WI38 (cell line): Measurements from ENCODE around the gene DUS4L.

Experiments used
- H3K4me3 ChIP-seq: 2 replicates; pipeline ENCODE4 v1.5.1; 2011; ENCODE audit warnings: low read depth, mild to moderate bottlenecking, control low read depth, low read length
- TF ChIP-seq, protein P1 (sequence below): IDR thresholded peaks from 2 replicates; pipeline ENCODE4 v1.5.1; 2012; ENCODE audit warnings: low read depth, mild to moderate bottlenecking, control low read depth, low read length

Gene DUS4L

DNA sequence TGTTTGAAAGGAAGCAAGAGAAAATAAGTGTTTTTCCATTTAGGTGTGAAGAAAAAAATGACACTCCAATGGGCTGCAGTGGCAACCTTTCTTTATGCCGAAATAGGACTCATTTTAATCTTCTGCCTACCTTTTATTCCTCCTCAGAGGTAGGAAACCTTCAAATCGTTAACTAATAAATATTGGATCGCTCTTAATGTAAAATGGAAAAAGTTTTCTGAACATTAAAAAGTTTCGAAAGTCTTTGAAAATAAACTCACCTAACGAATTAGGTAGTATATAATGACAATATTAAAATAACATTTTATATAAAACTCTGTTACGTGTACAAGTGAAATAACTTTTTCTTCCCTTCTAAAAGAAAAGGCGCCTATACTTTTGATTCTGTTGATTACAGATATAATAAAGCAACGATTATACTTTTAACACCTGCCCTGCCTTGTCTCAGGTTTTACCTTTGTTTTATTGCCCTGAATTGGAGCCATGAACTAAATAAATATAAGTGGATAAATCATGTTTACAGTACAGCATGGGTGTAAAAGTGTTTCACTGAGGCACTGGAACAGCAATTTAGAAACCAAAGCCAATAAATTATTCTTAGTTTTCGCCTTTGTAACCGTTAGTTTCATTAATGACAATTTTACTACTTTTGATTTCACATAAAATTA, 17.1 kb downstream of the DUS4L start:
- peak overlapping the region; percentile 86 for H3K4me3 ChIP-seq
- TF ChIP-seq, protein P1, sequence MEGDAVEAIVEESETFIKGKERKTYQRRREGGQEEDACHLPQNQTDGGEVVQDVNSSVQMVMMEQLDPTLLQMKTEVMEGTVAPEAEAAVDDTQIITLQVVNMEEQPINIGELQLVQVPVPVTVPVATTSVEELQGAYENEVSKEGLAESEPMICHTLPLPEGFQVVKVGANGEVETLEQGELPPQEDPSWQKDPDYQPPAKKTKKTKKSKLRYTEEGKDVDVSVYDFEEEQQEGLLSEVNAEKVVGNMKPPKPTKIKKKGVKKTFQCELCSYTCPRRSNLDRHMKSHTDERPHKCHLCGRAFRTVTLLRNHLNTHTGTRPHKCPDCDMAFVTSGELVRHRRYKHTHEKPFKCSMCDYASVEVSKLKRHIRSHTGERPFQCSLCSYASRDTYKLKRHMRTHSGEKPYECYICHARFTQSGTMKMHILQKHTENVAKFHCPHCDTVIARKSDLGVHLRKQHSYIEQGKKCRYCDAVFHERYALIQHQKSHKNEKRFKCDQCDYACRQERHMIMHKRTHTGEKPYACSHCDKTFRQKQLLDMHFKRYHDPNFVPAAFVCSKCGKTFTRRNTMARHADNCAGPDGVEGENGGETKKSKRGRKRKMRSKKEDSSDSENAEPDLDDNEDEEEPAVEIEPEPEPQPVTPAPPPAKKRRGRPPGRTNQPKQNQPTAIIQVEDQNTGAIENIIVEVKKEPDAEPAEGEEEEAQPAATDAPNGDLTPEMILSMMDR, result no peak

DNA sequence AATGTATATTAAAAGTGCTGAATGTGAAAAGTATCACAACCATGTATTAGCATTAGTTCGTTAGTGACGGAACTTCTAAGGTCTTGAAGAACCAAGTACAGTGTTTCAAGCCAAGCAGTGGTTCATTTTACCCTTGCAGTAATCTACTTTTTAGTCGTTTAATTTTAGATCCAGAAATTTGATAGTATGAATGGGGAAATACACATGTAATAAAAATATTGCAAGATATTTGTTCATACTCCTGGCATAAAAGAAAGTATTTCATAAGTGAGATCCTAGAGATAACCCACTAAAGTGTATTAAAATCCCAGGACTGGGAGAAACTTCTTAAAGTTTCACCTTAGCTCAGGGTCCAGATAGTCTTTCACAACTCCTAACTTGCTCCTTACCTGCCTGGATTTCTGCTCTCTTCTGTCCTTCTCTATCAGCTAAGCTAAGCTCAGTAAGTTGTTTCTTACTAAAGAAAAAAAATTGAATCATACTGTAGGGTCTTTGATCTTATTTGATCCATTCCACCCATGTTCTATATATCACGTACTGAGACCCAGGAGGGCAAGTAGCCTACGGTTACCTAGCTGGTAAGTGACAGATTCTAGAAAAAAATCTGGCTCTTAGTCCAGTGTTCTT, 17.7 kb downstream of the DUS4L start:
- H3K4me3 ChIP-seq, result peak overlapping the region; percentile 86
- TF ChIP-seq, protein P1, result no peak

DNA sequence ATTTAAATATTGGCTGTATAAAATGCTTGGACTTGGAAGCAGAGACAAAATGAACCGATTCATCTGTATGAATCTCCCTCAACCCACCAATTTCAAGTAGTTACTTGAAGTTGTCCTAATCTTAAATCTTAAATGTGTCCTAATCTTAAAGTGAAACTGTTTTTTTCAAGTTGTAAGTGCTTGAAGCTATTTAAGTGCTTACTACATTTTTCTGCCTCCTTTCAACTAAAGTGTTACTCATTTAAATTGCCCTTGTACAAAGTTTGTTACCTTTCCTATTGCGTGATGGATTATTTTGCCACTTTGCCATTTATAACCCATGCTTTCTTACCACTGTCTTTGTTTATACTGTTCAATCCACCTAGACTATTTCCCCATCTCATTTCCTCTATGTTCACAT, 19.1 kb downstream of the DUS4L start:
- TF ChIP-seq, protein P1, result no peak
- no peak overlapping the region for H3K4me3 ChIP-seq

DNA sequence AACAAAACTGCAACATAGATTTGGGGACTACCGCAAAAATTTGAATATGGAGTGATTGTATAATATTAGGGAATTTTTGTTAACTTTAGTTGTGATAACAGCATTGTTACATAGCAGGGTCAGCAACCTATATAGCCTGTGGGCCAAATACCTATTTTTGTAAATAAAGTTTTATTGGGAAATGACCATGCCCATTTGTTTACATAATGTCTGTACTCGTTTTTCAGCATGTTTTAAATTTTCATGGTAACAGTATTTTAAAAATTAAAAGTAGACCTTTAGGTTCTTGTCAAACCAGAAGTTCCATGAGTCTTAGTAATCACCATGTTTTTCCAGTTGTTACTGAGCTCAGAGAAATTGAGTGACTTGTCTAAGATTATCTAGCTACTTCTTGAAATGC, 20.9 kb downstream of the DUS4L start:
- TF ChIP-seq, protein P1, result no peak

DNA sequence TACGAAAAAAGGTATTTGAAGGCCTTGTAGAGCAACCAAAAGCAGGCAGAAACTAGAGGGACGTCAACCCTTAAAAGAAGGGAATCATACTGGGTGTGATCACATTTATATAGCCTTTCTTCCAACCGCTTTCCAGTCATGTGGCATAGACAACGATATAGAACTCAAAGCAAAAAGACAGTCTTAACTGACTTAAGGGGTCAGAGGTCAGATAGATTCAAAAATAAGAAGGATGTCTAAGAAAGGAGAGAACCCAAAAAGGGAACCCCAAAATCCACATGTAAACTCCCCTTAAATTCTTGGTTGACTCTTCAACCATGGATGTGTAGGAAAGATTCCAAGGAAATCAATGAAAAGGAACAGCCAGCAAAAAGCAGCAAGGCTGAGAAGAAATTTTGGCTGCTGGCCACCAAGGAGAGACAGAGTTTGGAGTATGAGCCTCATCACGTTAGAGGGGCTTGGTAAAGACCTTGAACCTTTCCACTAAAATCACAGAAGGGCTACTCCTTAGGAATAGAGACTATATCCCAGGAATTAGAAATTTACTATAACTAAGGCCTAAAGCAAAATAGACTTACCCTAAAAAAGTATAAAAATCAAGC, 24.9 kb downstream of the DUS4L start:
- TF ChIP-seq, protein P1, result no peak
- H3K4me3 ChIP-seq, result no peak overlapping the region

More for the DNA sequence above, 20.9 kb downstream of the DUS4L start:
- H3K4me3 ChIP-seq, result no peak overlapping the region

DNA sequence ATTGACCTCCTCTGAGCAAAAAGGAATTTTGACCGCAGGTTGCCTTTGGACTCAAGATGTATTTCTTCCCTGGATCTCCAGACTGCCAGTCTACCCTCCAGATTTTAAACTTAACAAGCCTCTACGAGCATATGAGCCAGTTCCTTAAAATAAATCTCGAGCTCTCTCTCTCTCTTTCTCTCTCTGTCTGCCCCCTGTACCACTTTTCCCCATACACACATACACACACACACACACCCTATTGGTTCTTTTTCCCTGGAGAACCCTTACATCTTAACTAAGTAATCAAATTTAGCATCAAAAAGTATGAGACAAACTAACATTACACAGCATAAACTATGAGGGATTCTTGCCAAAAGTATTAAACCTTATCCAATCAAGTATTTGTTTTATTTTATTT, 27.6 kb downstream of the DUS4L start:
- TF ChIP-seq, protein P1, result no peak
- H3K4me3 ChIP-seq, result no peak overlapping the region

DNA sequence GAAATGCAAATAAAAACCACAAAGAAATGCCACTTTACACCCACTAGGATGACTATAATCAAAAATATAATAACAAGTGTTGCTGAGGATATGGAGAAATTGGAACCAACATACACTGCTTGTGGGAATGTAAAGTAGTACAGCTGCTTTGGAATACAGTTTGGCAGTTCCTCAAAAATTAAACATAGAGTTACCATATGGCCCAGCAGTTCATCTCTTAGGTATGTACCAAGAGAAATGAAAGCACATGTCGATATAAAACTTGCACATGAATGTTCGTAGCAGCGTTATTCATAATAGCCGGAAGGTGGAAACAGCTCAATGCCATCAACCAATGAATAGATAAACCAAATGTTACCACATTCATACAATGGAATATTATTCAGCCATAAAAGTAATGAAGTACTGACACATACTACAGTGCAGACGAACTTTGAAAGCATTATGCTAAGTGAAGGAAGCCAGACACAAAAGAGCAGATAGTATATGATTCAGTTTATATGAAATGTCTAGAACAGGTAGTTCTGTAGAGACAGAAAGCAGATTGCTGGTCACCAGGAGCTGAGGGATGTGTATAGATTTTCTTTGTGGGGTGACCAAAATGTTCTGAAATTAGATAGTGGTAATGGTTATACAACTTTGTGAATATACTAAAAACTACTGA, 28.7 kb downstream of the DUS4L start:
- H3K4me3 ChIP-seq, result no peak overlapping the region
- TF ChIP-seq, protein P1, result no peak
